ENCODE results near the gene ADGRD2.

GRCh38 chr9:124450241-124450924 is at the start of gene ADGRD2:
- TF ChIP-seq CTCF (IDR thresholded peaks at IDR 0.05) = no peak
- no peak for TF ChIP-seq POLR2AphosphoS5 (IDR thresholded peaks at IDR 0.05; ENCODE audit: low read depth, low read length)
- no peak for TF ChIP-seq REST (IDR thresholded peaks at IDR 0.05; ENCODE audit: insufficient read depth in 1 of 2, low read depth in 2 of 2, low read length in 1 of 2)

Data from Panc1 (cell line).